H1 (cell line): Measurements from ENCODE around the gene INPP5B.

Experiments used
- CTCF ChIP-seq, 3 experiments: IDR thresholded peaks; 1 replicate in 2 of 3; 2 replicates in 1 of 3; pipeline versions ENCODE4 v1.5.1 to v1.6.1; 2011; ENCODE audit warnings: low read length in 3 of 3, mild to moderate bottlenecking in 3 of 3, inconsistent platforms in 2 of 3, low read depth in 1 of 3, moderate library complexity in 1 of 3; ENCODE audit not compliant: insufficient read depth in 1 of 3; ENCODE audit errors: control extremely low read depth in 1 of 3
- FOSL1 ChIP-seq: IDR thresholded peaks from 2 replicates; pipeline ENCODE4 v1.6.1; 2011; ENCODE audit warnings: mild to moderate bottlenecking, low read depth, low read length, moderate library complexity; ENCODE audit not compliant: insufficient read depth
- POU5F1 ChIP-seq: IDR thresholded peaks from 2 replicates; pipeline ENCODE4 v1.6.1; 2011; ENCODE audit warnings: low read depth, mild to moderate bottlenecking, low read length, moderate library complexity
- SP1 ChIP-seq: IDR thresholded peaks from 2 replicates; pipeline ENCODE4 v1.6.1; 2011; ENCODE audit warnings: low read depth, low read length
- TF ChIP-seq, protein P1 (sequence below): IDR thresholded peaks from 2 replicates; pipeline ENCODE4 v1.6.1; 2012; ENCODE audit warnings: inconsistent platforms

DNA sequence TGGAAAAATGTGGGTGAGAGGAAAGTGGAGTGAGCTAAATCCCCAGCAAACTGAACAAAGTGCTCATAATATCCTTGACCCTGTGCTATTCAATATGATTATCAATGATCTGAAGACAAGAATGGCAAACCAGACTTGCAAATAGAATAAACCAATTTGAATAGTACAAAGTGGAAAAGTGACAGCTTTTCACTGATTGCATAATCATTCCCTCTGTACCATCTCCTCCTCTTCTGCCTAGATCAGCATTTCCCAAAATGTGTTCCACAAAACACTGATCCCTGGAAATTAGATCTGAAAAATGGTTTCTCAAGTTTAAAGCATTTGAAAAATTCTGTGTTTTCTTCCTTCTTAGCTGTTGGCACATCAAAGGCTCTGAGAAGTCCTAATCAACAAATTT is 95.6 kb downstream of the INPP5B start:
- TF ChIP-seq POU5F1, result no peak
- TF ChIP-seq FOSL1, result no peak
- TF ChIP-seq CTCF (IDR thresholded peaks at IDR 0.05; ENCODE audit: control extremely low read depth in 1 of 3, insufficient read depth in 1 of 3, low read depth in 1 of 3, low read length in 3 of 3), result no peak
- TF ChIP-seq, protein P1, sequence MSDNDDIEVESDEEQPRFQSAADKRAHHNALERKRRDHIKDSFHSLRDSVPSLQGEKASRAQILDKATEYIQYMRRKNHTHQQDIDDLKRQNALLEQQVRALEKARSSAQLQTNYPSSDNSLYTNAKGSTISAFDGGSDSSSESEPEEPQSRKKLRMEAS, result no peak
- TF ChIP-seq SP1, result no peak
